Esophagus muscularis mucosa (tissue), 4 donors: ENCODE results near the gene PHC2. TPM values are rescaled to one million over a fixed set of nuclear protein-coding genes. Genes with fewer than 3 reads are reported as not detected.
A peak's percentile ranks its signal among the peaks of the same experiment; 100 is the strongest.

ENCODE experiments used
- DNase-seq: peaks from one replicate; pipeline ENCODE4 v3.0.0-alpha.2; 2017; ENCODE audit errors: extremely low spot score
- H3K27ac ChIP-seq, 4 donors: fragments of 200-600 bp; sonication (generic); replicated peaks in 1 of 4; 1 replicate in 3 of 4; 2 replicates in 1 of 4; pipeline ENCODE4 v1.5.1; 2016 to 2019; ENCODE audit warnings: mild to moderate bottlenecking in 1 of 4
- H3K27me3 ChIP-seq, 4 donors: fragments of 200-600 bp; sonication (generic); one replicate each; pipeline versions ENCODE4 v1.5.1 to v1.6.0; 2016 to 2019
- H3K36me3 ChIP-seq, 4 donors: fragments of 200-600 bp; sonication (generic); one replicate each; pipeline ENCODE4 v1.5.1; 2016 to 2019
- H3K4me1 ChIP-seq, 4 donors: fragments of 200-600 bp; sonication (generic); one replicate each; pipeline ENCODE4 v1.5.1; 2016 to 2019
- H3K4me3 ChIP-seq, 4 donors: fragments of 200-600 bp; sonication (generic); 1 replicate in 2 of 4; 2 replicates in 2 of 4; pipeline ENCODE4 v1.5.1; 2016 to 2019; ENCODE audit warnings: mild to moderate bottlenecking in 4 of 4, moderate library complexity in 1 of 4
- H3K9me3 ChIP-seq, 4 donors: fragments of 200-600 bp; sonication (generic); 1 replicate in 3 of 4; 2 replicates in 1 of 4; pipeline ENCODE4 v1.5.1; 2016 to 2019
- CTCF ChIP-seq, 3 experiments: fragments of 200-600 bp in 2 of 3; fragments of 450-650 bp in 1 of 3; sonication (generic) in 2 of 3; IDR thresholded peaks; one replicate each; pipeline ENCODE4 v1.5.1; 2017 to 2019; ENCODE audit warnings: antibody characterized with exemption in 3 of 3, mild to moderate bottlenecking in 2 of 3, moderate library complexity in 1 of 3
- EP300 ChIP-seq: sonication (generic); formaldehyde crosslinking; IDR thresholded peaks from one replicate; pipeline ENCODE4 v1.6.1; 2017; ENCODE audit warnings: antibody characterized with exemption
- POLR2A ChIP-seq: fragments of 450-650 bp; IDR thresholded peaks from one replicate; pipeline ENCODE4 v1.6.1; 2017; ENCODE audit warnings: antibody characterized with exemption, moderate library complexity, mild to moderate bottlenecking, low read depth
- POLR2AphosphoS5 ChIP-seq, 2 donors: sonication (generic); formaldehyde crosslinking; IDR thresholded peaks; one replicate each; pipeline ENCODE4 v1.6.1; 2017; ENCODE audit warnings: antibody characterized with exemption in 2 of 2
- WGBS: methylation state at CpG from one replicate; pipeline ENCODE4 v1.1.5; 2018; 5-methylcytosine and 5-hydroxymethylcytosine counted together
- intact Hi-C: fragments of 100-400 bp; cut with DNase I; formaldehyde crosslinking; loops from one replicate; pipeline ENCODE4 v1.15.1; 2023
- total RNA-seq, 4 donors: library from RNA; depleted of rRNA; stranded (reverse); fragments of >200 nt; gene quantifications; one replicate each; pipeline versions ENCODE4 v1.1.0 to v1.2.1, GENCODE V29; 2016

PHC2 gene
- total RNA-seq, 4 donors from 2014 or later, result 104 to 274 (median 201) TPM

DNA sequence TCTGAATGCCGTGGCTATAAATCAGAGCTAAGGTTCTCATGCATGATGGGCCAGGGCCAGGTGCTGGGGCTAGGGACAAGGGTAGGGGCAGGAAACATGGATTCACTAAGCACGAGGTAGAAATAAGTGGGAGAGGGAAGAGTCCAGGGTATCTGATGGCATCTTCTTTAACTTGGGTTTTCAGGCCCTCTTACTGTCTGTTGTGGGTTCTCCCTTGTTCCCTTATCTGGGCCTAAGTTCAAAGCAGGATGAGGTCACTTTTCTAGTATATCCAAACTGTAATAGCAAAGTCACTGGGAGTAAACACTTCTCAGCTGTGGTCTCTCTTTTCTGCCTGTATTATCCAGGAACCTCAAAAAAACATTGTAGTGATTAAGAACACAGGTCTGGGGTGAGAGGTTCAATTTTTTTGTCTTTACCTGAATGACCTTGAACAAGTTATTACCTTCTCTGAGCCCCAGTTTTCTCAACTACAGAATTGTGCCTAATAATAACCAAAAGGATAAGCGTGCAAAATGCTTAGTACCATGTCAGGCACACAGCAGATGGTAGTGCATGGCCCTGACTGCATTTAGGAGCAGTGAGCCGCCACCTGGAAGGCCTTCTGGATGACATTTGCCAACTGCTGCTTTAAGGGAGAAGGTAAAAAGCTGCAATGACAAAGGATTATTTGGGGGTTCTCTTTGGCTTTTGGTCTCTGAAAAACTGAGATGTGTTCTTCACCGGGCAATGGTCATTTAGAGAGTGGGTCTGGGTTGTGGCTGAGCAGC lies 56.4 kb downstream of the PHC2 start:
- Histone ChIP-seq H3K4me1 (peaks cover 13 to 25% (median 22%) of the 10 kb centered on the region in 4 donors), H3K36me3 (peaks cover 0 to 39% (median 15%) of the 10 kb centered on the region in 4 donors), H3K27me3 (no peaks in the 10 kb centered on the region), H3K9me3 (no peaks in the 10 kb centered on the region), H3K27ac (peak overlapping the region; percentile 17 to 67 (median 30)), H3K4me3 (no peak overlapping the region)
- no peak for TF ChIP-seq POLR2AphosphoS5 (IDR thresholded peaks at IDR 0.05)
- no peak for TF ChIP-seq CTCF (IDR thresholded peaks at IDR 0.05)
- no peak for TF ChIP-seq EP300
- no peak for TF ChIP-seq POLR2A
- intact Hi-C loops, result loop anchor here (10.0 kb wide), 1 partner anchor 60 kb away; the partner anchor contains the start of gene PHC2
- DNase-seq, result no peak
- WGBS, result 78% methylated on average over 5 of the region's 5 CpGs

GRCh38 chr1:33373606-33374005 lies 57.3 kb downstream of the PHC2 start:
- intact Hi-C loops, result loop anchor here (10.0 kb wide), 1 partner anchor 61 kb away; the partner anchor contains the start of gene PHC2
- peaks cover 0 to 49% (median 22%) of the 10 kb centered on the region in 4 donors for H3K36me3 ChIP-seq
- H3K4me3 ChIP-seq, result no peak overlapping the region
- H3K4me1 ChIP-seq, result peaks cover 13 to 24% (median 19%) of the 10 kb centered on the region in 4 donors
- H3K27me3 ChIP-seq, result no peaks in the 10 kb centered on the region
- peak overlapping the region in 2 of 4 donors; percentile 40 to 67 for H3K27ac ChIP-seq
- TF ChIP-seq EP300 (no peak), POLR2A (no peak), POLR2AphosphoS5 (IDR thresholded peaks at IDR 0.05) (no peak), CTCF (IDR thresholded peaks at IDR 0.05) (no peak)
- no peak for DNase-seq
- H3K9me3 ChIP-seq, result no peaks in the 10 kb centered on the region
- WGBS, result 83% methylated on average over 4 of the region's 4 CpGs

DNA sequence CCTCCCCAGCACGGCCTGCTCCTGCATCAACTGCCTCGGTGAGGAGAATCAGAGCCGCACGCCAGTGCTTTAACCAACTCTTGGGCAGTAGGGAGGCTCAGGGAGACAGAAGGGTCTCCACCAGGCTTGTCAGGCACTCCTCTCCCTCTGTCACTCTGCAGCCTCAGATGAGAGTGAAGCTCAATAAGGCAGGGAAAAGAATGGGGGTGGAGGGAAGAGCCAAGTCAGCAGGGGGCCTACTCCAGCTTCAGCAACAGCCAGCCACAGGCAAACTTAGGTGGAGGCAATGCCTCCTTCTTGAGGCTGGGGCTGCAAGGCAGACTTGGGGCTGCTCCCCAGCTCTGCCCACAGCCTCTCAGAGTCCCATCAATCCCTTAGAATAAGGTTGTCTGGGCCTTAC lies 58.2 kb downstream of the PHC2 start:
- Histone ChIP-seq H3K27me3 (no peaks in the 10 kb centered on the region), H3K9me3 (no peaks in the 10 kb centered on the region), H3K27ac (no peak overlapping the region), H3K4me3 (no peak overlapping the region), H3K36me3 (peaks cover 0 to 54% (median 23%) of the 10 kb centered on the region in 4 donors), H3K4me1 (peaks cover 18 to 28% (median 23%) of the 10 kb centered on the region in 4 donors)
- TF ChIP-seq POLR2AphosphoS5 (IDR thresholded peaks at IDR 0.05) (no peak), CTCF (IDR thresholded peaks at IDR 0.05) (no peak), EP300 (no peak), POLR2A (no peak)
- intact Hi-C loops, result loop anchor here (10.0 kb wide), 1 partner anchor 62 kb away; the partner anchor contains the start of gene PHC2
- 87% methylated on average over 4 of the region's 4 CpGs for WGBS
- DNase-seq, result no peak

DNA sequence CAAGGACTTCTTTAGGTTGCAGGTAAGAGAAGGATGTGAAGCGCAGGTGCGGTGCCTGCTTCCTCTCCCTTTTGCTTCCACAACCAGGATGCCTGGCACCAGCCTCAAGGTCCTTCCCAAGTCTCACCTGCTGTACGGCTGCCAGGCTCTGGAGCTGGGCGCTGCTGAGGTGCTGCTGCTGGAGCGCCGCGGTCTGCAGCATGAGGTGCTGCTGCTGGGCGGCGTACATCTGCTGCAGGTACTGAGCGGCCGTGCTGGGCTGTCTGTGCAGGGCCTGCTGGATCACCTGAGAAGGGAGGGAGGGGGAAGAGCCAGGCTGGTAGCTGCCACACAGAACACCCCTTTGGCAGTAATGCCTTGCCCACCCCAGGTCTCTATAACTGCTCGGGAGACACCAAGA lies 58.7 kb downstream of the PHC2 start:
- TF ChIP-seq EP300 (no peak), POLR2AphosphoS5 (IDR thresholded peaks at IDR 0.05) (no peak), POLR2A (no peak), CTCF (IDR thresholded peaks at IDR 0.05) (no peak)
- 97% methylated on average over 10 of the region's 12 CpGs for WGBS
- H3K4me3 ChIP-seq, result no peak overlapping the region
- H3K27me3 ChIP-seq, result no peaks in the 10 kb centered on the region
- no peak for DNase-seq
- H3K36me3 ChIP-seq, result peaks cover 0 to 54% (median 23%) of the 10 kb centered on the region in 4 donors
- no peaks in the 10 kb centered on the region for H3K9me3 ChIP-seq
- intact Hi-C loops, result loop anchor here (10.0 kb wide), 1 partner anchor 63 kb away; the partner anchor contains the start of gene PHC2
- no peak overlapping the region for H3K27ac ChIP-seq
- H3K4me1 ChIP-seq, result peaks cover 23 to 33% (median 28%) of the 10 kb centered on the region in 4 donors
